ENCODE data around the gene STYXL1.
A peak's percentile ranks its signal among the peaks of the same experiment; 100 is the strongest.

STYXL1 gene

DNA sequence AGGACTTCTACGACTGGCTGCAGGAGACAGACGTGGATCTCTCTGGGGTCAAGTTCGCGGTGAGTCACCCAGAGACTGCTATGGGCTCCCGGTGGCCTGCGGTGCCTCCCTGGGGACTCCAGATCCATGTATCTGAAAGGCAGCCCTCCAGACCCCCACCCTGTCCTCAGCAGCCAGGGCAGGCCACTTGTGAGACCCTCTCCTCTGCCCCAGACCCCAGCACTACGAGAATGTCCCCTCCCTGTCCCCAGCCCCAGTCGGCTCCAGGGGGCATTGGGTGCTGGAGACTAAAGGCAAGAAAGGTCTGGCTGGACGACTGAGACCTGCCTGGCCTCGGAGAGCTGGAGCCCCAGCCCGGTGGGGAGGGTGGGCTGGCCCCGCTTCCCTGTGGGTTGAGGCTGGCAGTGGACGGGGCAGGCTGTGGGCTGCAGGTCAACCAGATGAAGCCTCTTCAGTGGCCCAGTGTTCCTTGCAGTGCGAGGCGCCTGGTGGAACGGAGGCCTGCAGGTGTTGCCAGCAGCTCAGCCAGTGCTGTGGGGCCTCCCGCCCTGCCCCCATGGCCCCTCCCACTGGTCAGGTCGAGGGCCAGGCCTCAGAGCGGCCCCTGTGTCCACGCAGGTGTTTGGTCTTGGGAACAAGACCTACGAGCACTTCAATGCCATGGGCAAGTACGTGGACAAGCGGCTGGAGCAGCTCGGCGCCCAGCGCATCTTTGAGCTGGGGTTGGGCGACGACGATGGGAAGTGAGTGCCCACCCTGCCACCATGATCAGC lies 67.2 kb downstream of the STYXL1 start:
- no peak for DNase-seq
- Histone ChIP-seq H3K4ac (ENCODE audit: low read depth, low read length) (no peak overlapping the region), H3K4me2 (ENCODE audit: low read length) (no peak overlapping the region), H2BK5ac (ENCODE audit: low read length) (no peak overlapping the region), H3K36me3 (ENCODE audit: control insufficient read depth, insufficient read depth, low read length) (peaks cover 6% of the 10 kb centered on the region), H3K27ac (ENCODE audit: low read depth, low read length) (no peak overlapping the region), H4K5ac (ENCODE audit: low read length) (no peak overlapping the region), H3K4me3 (ENCODE audit: low read length) (no peak overlapping the region), H2BK15ac (replicated peaks; ENCODE audit: low read depth) (no peak overlapping the region), H2AK5ac (ENCODE audit: low read length) (no peak overlapping the region), H3K27me3 (ENCODE audit: insufficient read depth, low read length, poor library complexity) (no peaks in the 10 kb centered on the region), H3K79me1 (ENCODE audit: low read length) (no peaks in the 10 kb centered on the region), H3K4me1 (ENCODE audit: control insufficient read depth, low read depth, low read length) (no peaks in the 10 kb centered on the region), H3K9ac (ENCODE audit: low read length) (no peak overlapping the region), H2BK120ac (ENCODE audit: low read depth, low read length) (no peak overlapping the region), H3K23ac (ENCODE audit: low read length) (no peak overlapping the region), H3K79me2 (ENCODE audit: control insufficient read depth, insufficient read depth, low read length) (no peaks in the 10 kb centered on the region), H3K18ac (ENCODE audit: low read length) (no peak overlapping the region), H3K56ac (ENCODE audit: low read length) (no peak overlapping the region), H4K8ac (ENCODE audit: low read depth, low read length) (no peak overlapping the region)
- no CpG with 5 or more reads among the region's 29 CpGs for WGBS (ENCODE audit: extremely low coverage, insufficient coverage, low lambda C conversion rate)

DNA sequence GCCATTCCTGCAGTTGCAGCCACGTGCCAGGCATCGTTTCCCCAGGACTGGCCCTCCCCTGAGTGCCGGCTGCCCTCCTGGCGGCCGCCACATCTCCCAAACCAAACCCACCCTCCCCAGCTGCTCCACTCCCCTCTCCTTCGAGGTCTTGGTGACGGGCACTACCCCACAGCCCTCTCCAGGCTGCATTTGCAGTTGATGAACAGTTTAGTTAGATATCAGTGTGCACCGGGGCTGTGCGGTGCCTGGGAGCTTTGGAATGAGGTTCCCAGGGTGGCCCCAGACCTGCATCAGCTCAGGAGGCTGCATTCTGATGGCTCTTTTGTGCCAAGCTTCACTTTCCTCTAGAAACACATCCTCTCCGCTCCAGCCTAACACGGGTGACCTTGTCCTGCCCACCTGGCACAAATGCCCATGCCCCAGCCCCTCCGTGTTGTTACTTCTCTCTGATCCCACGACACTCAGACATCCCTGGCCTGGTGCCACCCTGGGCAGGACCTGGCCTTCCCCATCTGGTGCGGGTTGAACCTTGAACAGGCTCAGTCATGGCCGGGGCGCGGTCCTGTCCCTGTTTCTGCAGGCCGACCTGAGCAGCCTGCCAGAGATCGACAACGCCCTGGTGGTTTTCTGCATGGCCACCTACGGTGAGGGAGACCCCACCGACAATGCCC lies 67.9 kb downstream of the STYXL1 start:
- no peaks in the 10 kb centered on the region for H3K4me1 ChIP-seq (ENCODE audit: control insufficient read depth, low read depth, low read length)
- no peak overlapping the region for H3K56ac ChIP-seq (ENCODE audit: low read length)
- no peaks in the 10 kb centered on the region for H3K27me3 ChIP-seq (ENCODE audit: insufficient read depth, low read length, poor library complexity)
- H3K36me3 ChIP-seq (ENCODE audit: control insufficient read depth, insufficient read depth, low read length): peaks cover 4% of the 10 kb centered on the region
- no peak overlapping the region for H3K4ac ChIP-seq (ENCODE audit: low read depth, low read length)
- H3K4me3 ChIP-seq (ENCODE audit: low read length): no peak overlapping the region
- no peak overlapping the region for H4K8ac ChIP-seq (ENCODE audit: low read depth, low read length)
- H3K79me1 ChIP-seq (ENCODE audit: low read length): no peaks in the 10 kb centered on the region
- no peak overlapping the region for H3K18ac ChIP-seq (ENCODE audit: low read length)
- DNase-seq: no peak
- no peak overlapping the region for H2BK120ac ChIP-seq (ENCODE audit: low read depth, low read length)
- no peak overlapping the region for H3K4me2 ChIP-seq (ENCODE audit: low read length)
- no CpG with 5 or more reads among the region's 22 CpGs for WGBS (ENCODE audit: extremely low coverage, insufficient coverage, low lambda C conversion rate)
- no peak overlapping the region for H3K9ac ChIP-seq (ENCODE audit: low read length)
- no peak overlapping the region for H3K23ac ChIP-seq (ENCODE audit: low read length)
- no peak overlapping the region for H3K27ac ChIP-seq (ENCODE audit: low read depth, low read length)
- no peak overlapping the region for H2BK15ac ChIP-seq (replicated peaks; ENCODE audit: low read depth)
- no peak overlapping the region for H2AK5ac ChIP-seq (ENCODE audit: low read length)
- no peaks in the 10 kb centered on the region for H3K79me2 ChIP-seq (ENCODE audit: control insufficient read depth, insufficient read depth, low read length)
- no peak overlapping the region for H2BK5ac ChIP-seq (ENCODE audit: low read length)
- H4K5ac ChIP-seq (ENCODE audit: low read length): no peak overlapping the region

DNA sequence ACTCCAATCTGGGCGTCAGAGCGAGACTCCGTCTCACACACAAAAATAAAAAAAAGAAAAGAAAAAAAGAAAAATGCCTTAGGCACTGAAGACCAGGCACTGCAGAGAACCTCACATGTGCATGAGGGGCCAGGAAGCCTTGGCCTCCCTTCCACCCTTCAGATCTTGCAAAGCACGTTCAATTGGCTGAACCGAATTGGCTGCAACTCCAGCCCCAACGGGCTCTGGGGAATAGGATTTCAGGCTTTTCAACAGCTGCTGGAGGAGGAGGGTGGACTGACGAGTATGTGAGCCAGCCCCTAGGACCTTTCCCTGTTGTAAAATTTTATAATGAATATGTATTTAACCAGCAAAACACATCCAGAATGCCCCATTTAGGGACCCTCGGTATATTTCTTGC lies 70.1 kb downstream of the STYXL1 start:
- Histone ChIP-seq H3K27ac (ENCODE audit: low read depth, low read length) (no peak overlapping the region), H3K4me2 (ENCODE audit: low read length) (no peak overlapping the region), H3K27me3 (ENCODE audit: insufficient read depth, low read length, poor library complexity) (no peaks in the 10 kb centered on the region), H3K36me3 (ENCODE audit: control insufficient read depth, insufficient read depth, low read length) (peaks cover 3% of the 10 kb centered on the region), H2AK5ac (ENCODE audit: low read length) (no peak overlapping the region), H3K18ac (ENCODE audit: low read length) (no peak overlapping the region), H2BK15ac (replicated peaks; ENCODE audit: low read depth) (no peak overlapping the region), H2BK120ac (ENCODE audit: low read depth, low read length) (no peak overlapping the region), H3K4ac (ENCODE audit: low read depth, low read length) (no peak overlapping the region), H3K4me3 (ENCODE audit: low read length) (no peak overlapping the region), H3K56ac (ENCODE audit: low read length) (no peak overlapping the region), H3K9ac (ENCODE audit: low read length) (no peak overlapping the region), H3K79me1 (ENCODE audit: low read length) (no peaks in the 10 kb centered on the region), H3K79me2 (ENCODE audit: control insufficient read depth, insufficient read depth, low read length) (no peaks in the 10 kb centered on the region), H3K4me1 (ENCODE audit: control insufficient read depth, low read depth, low read length) (no peaks in the 10 kb centered on the region), H4K5ac (ENCODE audit: low read length) (no peak overlapping the region), H3K23ac (ENCODE audit: low read length) (no peak overlapping the region), H2BK5ac (ENCODE audit: low read length) (no peak overlapping the region), H4K8ac (ENCODE audit: low read depth, low read length) (no peak overlapping the region)
- WGBS (ENCODE audit: extremely low coverage, insufficient coverage, low lambda C conversion rate): no CpG with 5 or more reads among the region's 8 CpGs
- DNase-seq: no peak

DNA sequence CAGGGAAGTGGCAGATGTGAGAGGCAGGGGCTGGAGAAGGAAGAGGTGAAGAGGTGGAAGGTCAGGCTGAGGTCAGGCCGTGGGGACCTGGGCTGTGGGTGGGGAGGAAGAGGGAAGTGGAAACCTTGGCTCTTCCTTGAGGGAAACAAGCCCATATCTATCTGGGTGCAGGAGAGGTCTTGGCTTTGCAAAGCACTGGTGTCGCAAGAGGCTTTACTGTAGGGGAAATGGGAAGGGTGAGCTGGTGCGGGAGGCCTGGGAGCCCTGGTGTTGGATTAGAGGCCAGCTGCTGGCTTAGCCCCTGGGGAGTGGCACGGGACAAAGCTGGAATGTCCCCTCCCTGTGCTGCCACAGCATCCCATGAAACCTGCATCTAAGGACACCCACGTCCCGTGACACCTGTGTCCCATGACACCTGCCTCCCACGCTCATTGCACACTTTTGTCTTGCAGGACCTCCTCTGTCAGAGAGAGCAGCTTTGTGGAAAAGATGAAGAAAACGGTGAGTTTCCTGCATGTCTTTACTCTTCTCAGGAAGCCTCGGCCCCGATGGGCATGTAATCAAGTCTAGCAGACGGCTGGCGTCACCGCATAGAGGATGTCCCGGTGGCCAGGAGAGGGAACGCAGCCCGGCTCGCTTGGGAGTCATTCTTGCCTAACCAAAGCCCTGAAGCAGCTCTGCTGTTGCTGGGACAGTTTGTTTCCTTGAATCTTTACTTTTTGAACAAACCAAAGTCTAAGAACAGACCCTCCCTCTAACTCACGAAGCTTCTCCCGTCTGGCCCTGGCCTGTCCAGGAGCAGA lies 75.6 kb downstream of the STYXL1 start:
- H2AK5ac ChIP-seq (ENCODE audit: low read length): no peak overlapping the region
- no peaks in the 10 kb centered on the region for H3K4me1 ChIP-seq (ENCODE audit: control insufficient read depth, low read depth, low read length)
- H2BK15ac ChIP-seq (replicated peaks; ENCODE audit: low read depth): no peak overlapping the region
- no peak overlapping the region for H3K4me2 ChIP-seq (ENCODE audit: low read length)
- no peak overlapping the region for H3K18ac ChIP-seq (ENCODE audit: low read length)
- no peak overlapping the region for H3K23ac ChIP-seq (ENCODE audit: low read length)
- no peak overlapping the region for H3K56ac ChIP-seq (ENCODE audit: low read length)
- H3K9ac ChIP-seq (ENCODE audit: low read length): no peak overlapping the region
- no peak overlapping the region for H2BK120ac ChIP-seq (ENCODE audit: low read depth, low read length)
- H4K5ac ChIP-seq (ENCODE audit: low read length): no peak overlapping the region
- no peaks in the 10 kb centered on the region for H3K27me3 ChIP-seq (ENCODE audit: insufficient read depth, low read length, poor library complexity)
- H3K36me3 ChIP-seq (ENCODE audit: control insufficient read depth, insufficient read depth, low read length): peaks cover 1% of the 10 kb centered on the region
- no peak overlapping the region for H3K4ac ChIP-seq (ENCODE audit: low read depth, low read length)
- no peak overlapping the region for H3K27ac ChIP-seq (ENCODE audit: low read depth, low read length)
- no peak overlapping the region for H2BK5ac ChIP-seq (ENCODE audit: low read length)
- no peak overlapping the region for H3K4me3 ChIP-seq (ENCODE audit: low read length)
- H3K79me2 ChIP-seq (ENCODE audit: control insufficient read depth, insufficient read depth, low read length): no peaks in the 10 kb centered on the region
- H3K79me1 ChIP-seq (ENCODE audit: low read length): no peaks in the 10 kb centered on the region
- no CpG with 5 or more reads among the region's 19 CpGs for WGBS (ENCODE audit: extremely low coverage, insufficient coverage, low lambda C conversion rate)
- peak; percentile 53 for DNase-seq
- H4K8ac ChIP-seq (ENCODE audit: low read depth, low read length): no peak overlapping the region

DNA sequence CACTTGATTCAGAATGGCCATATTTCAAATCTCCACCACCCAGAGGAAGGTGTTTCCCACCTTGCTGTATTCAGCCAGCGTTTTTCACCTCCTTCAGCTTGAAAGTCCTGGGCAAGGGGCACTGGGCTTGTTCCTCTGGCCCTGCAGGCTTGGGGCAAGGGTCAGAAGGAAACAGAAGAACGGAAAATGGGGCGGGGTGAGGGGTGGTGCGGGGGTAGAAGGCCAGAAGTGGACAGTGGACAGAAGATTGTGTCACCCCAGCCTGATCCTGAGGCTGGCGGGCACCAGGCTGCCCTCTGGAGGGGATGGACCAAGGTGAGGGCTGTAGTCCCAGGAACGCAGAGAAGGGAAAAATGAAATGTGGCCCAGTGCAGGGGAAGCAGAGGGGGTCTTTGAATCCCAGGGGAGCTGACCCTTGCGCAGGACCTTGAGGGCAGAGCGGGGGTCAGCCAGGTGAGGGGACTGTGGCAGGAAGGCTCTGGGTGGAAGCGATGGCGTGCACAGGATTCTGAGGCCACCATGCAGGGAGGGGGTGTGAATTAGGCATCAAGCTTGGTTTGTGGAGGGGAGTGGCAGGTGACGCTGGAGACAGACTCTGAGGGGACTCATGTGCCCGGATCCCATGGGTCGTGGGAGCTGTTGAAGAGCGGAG lies 76.4 kb downstream of the STYXL1 start:
- Histone ChIP-seq H3K79me1 (ENCODE audit: low read length) (no peaks in the 10 kb centered on the region), H3K27ac (ENCODE audit: low read depth, low read length) (no peak overlapping the region), H2BK120ac (ENCODE audit: low read depth, low read length) (no peak overlapping the region), H3K36me3 (ENCODE audit: control insufficient read depth, insufficient read depth, low read length) (peaks cover 1% of the 10 kb centered on the region), H3K23ac (ENCODE audit: low read length) (no peak overlapping the region), H3K18ac (ENCODE audit: low read length) (no peak overlapping the region), H2BK15ac (replicated peaks; ENCODE audit: low read depth) (no peak overlapping the region), H3K4ac (ENCODE audit: low read depth, low read length) (no peak overlapping the region), H3K79me2 (ENCODE audit: control insufficient read depth, insufficient read depth, low read length) (no peaks in the 10 kb centered on the region), H4K5ac (ENCODE audit: low read length) (no peak overlapping the region), H3K27me3 (ENCODE audit: insufficient read depth, low read length, poor library complexity) (no peaks in the 10 kb centered on the region), H4K8ac (ENCODE audit: low read depth, low read length) (no peak overlapping the region), H2AK5ac (ENCODE audit: low read length) (no peak overlapping the region), H3K4me1 (ENCODE audit: control insufficient read depth, low read depth, low read length) (no peaks in the 10 kb centered on the region), H3K4me2 (ENCODE audit: low read length) (no peak overlapping the region), H3K56ac (ENCODE audit: low read length) (no peak overlapping the region), H3K4me3 (ENCODE audit: low read length) (no peak overlapping the region), H3K9ac (ENCODE audit: low read length) (no peak overlapping the region), H2BK5ac (ENCODE audit: low read length) (no peak overlapping the region)
- no CpG with 5 or more reads among the region's 14 CpGs for WGBS (ENCODE audit: extremely low coverage, insufficient coverage, low lambda C conversion rate)
- no peak for DNase-seq

Data from mesendoderm (in vitro differentiated cells).